Measurements from ENCODE around the gene NPAT.
A peak's percentile ranks its signal among the peaks of the same experiment; 100 is the strongest.
"Not testable (repeated sequence)": the region's sequence is repeated elsewhere in the genome, so short reads cannot be mapped to it uniquely, and the experiment has no call there.

The NPAT gene

GRCh38 chr11:108199446-108200321, 22.8 kb downstream of the NPAT start:
- H3K4me2 ChIP-seq, result peak overlapping the region in 7 of 11 experiments; percentile 14 to 72 (median 65); a peak in 12 of 22 replicates
- no peaks in the 10 kb centered on the region for H3K27me3 ChIP-seq
- H3K27ac ChIP-seq, result peak overlapping the region in 10 of 11 experiments; percentile 9 to 72 (median 46); a peak in 14 of 22 replicates
- peak overlapping the region in 3 of 11 experiments; percentile 9 to 49 (median 36); a peak in 4 of 22 replicates for H3K9ac ChIP-seq
- H3K9me3 ChIP-seq (replicated peaks in 1 of 11), result peaks cover 15 to 43% (median 27%) of the 10 kb centered on the region in 11 experiments
- H4K20me1 ChIP-seq, result peaks cover 0 to 38% (median 13%) of the 10 kb centered on the region in 11 experiments; a peak in 9 of 22 replicates
- TF ChIP-seq Cebpa-rat (IDR thresholded peaks at IDR 0.05), result peak in 1 of 11 experiments; percentile 30; a peak in 1 of 22 replicates
- H3K4me3 ChIP-seq, result no peak overlapping the region
- peaks cover 0 to 64% (median 22%) of the 10 kb centered on the region in 10 experiments; a peak in 13 of 20 replicates for H3K4me1 ChIP-seq
- H3K36me3 ChIP-seq, result peaks cover 53 to 100% (median 92%) of the 10 kb centered on the region in 11 experiments

DNA sequence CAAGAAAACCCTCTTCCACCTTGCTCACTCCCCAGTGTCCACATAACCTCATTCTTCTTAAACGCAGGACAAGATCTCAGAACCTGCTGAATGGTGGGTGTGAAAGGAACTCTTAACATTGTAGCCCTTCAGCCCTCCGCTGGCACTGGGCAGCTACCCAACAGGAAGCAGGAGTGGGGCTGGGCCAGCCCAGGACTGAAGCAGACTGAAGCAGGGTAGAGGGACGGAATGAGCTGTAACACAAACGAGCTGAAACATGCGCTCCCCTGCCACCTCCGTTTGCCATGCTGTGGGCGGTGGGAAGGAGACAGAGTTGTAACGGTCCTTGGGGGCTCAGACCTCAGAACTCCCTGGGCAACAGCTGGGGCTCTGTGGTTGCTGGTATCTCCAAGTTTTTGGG, 23.6 kb downstream of the NPAT start:
- Histone ChIP-seq H3K4me3 (no peak overlapping the region), H3K36me3 (peaks cover 53 to 100% (median 91%) of the 10 kb centered on the region in 11 experiments), H3K4me2 (peak overlapping the region in 5 of 11 experiments; percentile 60 to 72 (median 66); a peak in 9 of 22 replicates), H3K9ac (no peak overlapping the region; a peak in 1 of 22 replicates), H4K20me1 (peaks cover 0 to 38% (median 13%) of the 10 kb centered on the region in 11 experiments; a peak in 9 of 22 replicates), H3K9me3 (replicated peaks in 1 of 11) (peaks cover 6 to 34% (median 18%) of the 10 kb centered on the region in 11 experiments), H3K27ac (peak overlapping the region in 7 of 11 experiments; percentile 7 to 72 (median 57); a peak in 9 of 22 replicates), H3K27me3 (no peaks in the 10 kb centered on the region), H3K4me1 (peaks cover 0 to 60% (median 22%) of the 10 kb centered on the region in 10 experiments; a peak in 13 of 20 replicates)
- TF ChIP-seq Cebpa-rat (IDR thresholded peaks at IDR 0.05), result no peak

- Histone ChIP-seq H3K9ac (no peak overlapping the region), H3K4me2 (no peak overlapping the region), H3K9me3 (replicated peaks in 1 of 11) (peaks cover 0 to 20% (median 4%) of the 10 kb centered on the region in 11 experiments; a peak in 12 of 22 replicates), H4K20me1 (peaks cover 0 to 38% (median 13%) of the 10 kb centered on the region in 11 experiments; a peak in 9 of 22 replicates), H3K36me3 (peaks cover 66 to 100% (median 91%) of the 10 kb centered on the region in 11 experiments), H3K4me1 (peaks cover 0 to 48% (median 16%) of the 10 kb centered on the region in 10 experiments; a peak in 11 of 20 replicates), H3K27ac (no peak overlapping the region), H3K27me3 (no peaks in the 10 kb centered on the region), H3K4me3 (no peak overlapping the region)
- no peak for TF ChIP-seq Cebpa-rat (IDR thresholded peaks at IDR 0.05)
Observed at GRCh38 chr11:108197351-108197750, 25.1 kb downstream of the NPAT start.

DNA sequence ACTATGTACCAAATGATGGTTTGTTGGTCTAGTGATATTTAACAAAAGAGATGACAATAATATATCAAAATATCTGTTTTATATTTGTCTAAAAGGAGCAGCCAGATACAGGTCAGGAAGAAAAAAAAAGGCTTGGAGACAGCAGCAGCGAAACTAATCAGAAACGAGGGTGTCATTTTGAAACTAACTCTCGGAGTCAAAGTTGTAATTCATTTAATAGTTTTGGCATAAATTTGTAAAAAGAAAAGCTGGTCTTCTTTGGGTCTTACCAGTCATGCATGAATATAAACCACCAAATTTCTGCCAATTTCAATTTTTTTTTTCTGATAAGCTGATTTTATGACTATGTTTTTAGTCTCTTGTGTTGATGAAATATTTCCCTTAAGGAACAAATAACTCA, 25.5 kb downstream of the NPAT start:
- Histone ChIP-seq H3K9ac (no peak overlapping the region), H3K27ac (no peak overlapping the region), H3K4me3 (no peak overlapping the region), H3K27me3 (no peaks in the 10 kb centered on the region), H3K4me1 (peaks cover 0 to 43% (median 16%) of the 10 kb centered on the region in 10 experiments; a peak in 11 of 20 replicates), H3K4me2 (no peak overlapping the region), H3K9me3 (replicated peaks in 1 of 11) (peaks cover 0 to 15% (median 0%) of the 10 kb centered on the region in 11 experiments; a peak in 9 of 22 replicates), H3K36me3 (peaks cover 67 to 100% (median 91%) of the 10 kb centered on the region in 11 experiments), H4K20me1 (peaks cover 0 to 36% (median 13%) of the 10 kb centered on the region in 11 experiments; a peak in 9 of 22 replicates)
- no peak for TF ChIP-seq Cebpa-rat (IDR thresholded peaks at IDR 0.05)

GRCh38 chr11:108193725-108194124, 28.7 kb downstream of the NPAT start:
- 0 out of 22 replicates have a peak, but pooled peaks cover 0 to 4% (median 0%) of the 10 kb centered on the region in 11 experiments for H3K9me3 ChIP-seq (replicated peaks in 1 of 11)
- no peak overlapping the region for H3K4me3 ChIP-seq
- no peak for TF ChIP-seq Cebpa-rat (IDR thresholded peaks at IDR 0.05)
- H4K20me1 ChIP-seq, result peaks cover 0 to 8% (median 1%) of the 10 kb centered on the region in 11 experiments; a peak in 7 of 22 replicates
- H3K4me2 ChIP-seq, result no peak overlapping the region
- H3K9ac ChIP-seq, result no peak overlapping the region
- H3K27me3 ChIP-seq, result no peaks in the 10 kb centered on the region
- peaks cover 87 to 100% (median 94%) of the 10 kb centered on the region in 11 experiments for H3K36me3 ChIP-seq
- peaks cover 0 to 11% (median 0%) of the 10 kb centered on the region in 10 experiments; a peak in 7 of 20 replicates for H3K4me1 ChIP-seq
- no peak overlapping the region for H3K27ac ChIP-seq

- H3K36me3 ChIP-seq, result peaks cover 94 to 100% (median 98%) of the 10 kb centered on the region in 11 experiments
- no peak for TF ChIP-seq Cebpa-rat (IDR thresholded peaks at IDR 0.05)
- H3K27ac ChIP-seq, result no peak overlapping the region
- peaks cover 0 to 13% (median 0%) of the 10 kb centered on the region in 10 experiments; a peak in 4 of 20 replicates for H3K4me1 ChIP-seq
- H3K4me3 ChIP-seq, result no peak overlapping the region
- H3K9me3 ChIP-seq (replicated peaks in 1 of 11), result no peaks in the 10 kb centered on the region
- no peaks in the 10 kb centered on the region for H4K20me1 ChIP-seq
- no peak overlapping the region for H3K9ac ChIP-seq
- H3K4me2 ChIP-seq, result no peak overlapping the region
- no peaks in the 10 kb centered on the region for H3K27me3 ChIP-seq
Observed at GRCh38 chr11:108177570-108177969, 44.9 kb downstream of the NPAT start.

- Histone ChIP-seq H3K9me3 (replicated peaks in 1 of 11) (no peaks in the 10 kb centered on the region), H3K27ac (no peak overlapping the region), H4K20me1 (no peaks in the 10 kb centered on the region), H3K4me2 (no peak overlapping the region), H3K4me1 (peaks cover 16 to 24% (median 19%) of the 10 kb centered on the region in 10 experiments; a peak in 19 of 20 replicates), H3K4me3 (no peak overlapping the region), H3K36me3 (peaks cover 87 to 100% (median 97%) of the 10 kb centered on the region in 11 experiments), H3K27me3 (no peaks in the 10 kb centered on the region), H3K9ac (no peak overlapping the region)
- no peak for TF ChIP-seq Cebpa-rat (IDR thresholded peaks at IDR 0.05)
Observed at GRCh38 chr11:108170184-108170583, 52.3 kb downstream of the NPAT start.

DNA sequence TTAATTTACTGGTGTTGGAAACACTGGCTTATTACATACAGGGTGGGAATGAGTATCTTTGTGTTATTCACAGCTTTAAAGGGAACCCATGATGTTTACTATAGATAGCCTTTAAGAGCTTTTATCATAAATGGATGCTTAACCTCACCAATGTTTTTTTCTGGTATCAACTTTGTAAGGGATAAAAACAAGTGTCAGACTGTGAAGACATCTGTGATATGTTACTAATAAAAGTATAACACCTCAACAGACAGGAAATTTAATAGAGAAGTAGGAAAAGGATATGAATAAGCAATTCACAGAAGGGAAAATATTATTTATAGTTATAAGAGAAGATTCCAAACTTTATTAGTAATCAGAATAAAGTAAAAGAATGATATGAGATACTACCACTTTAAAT, 54.8 kb downstream of the NPAT start:
- no peak for TF ChIP-seq Cebpa-rat (IDR thresholded peaks at IDR 0.05)
- peaks cover 10 to 23% (median 18%) of the 10 kb centered on the region in 10 experiments; a peak in 18 of 20 replicates for H3K4me1 ChIP-seq
- H3K27ac ChIP-seq, result peak overlapping the region in 7 of 11 experiments; percentile 17 to 47 (median 32); a peak in 8 of 22 replicates
- no peak overlapping the region for H3K4me3 ChIP-seq
- no peaks in the 10 kb centered on the region for H3K27me3 ChIP-seq
- no peaks in the 10 kb centered on the region for H4K20me1 ChIP-seq
- H3K4me2 ChIP-seq, result peak overlapping the region in 10 of 11 experiments; percentile 16 to 50 (median 36); a peak in 13 of 22 replicates
- H3K36me3 ChIP-seq, result peaks cover 86 to 100% (median 97%) of the 10 kb centered on the region in 11 experiments
- no peaks in the 10 kb centered on the region for H3K9me3 ChIP-seq (replicated peaks in 1 of 11)
- no peak overlapping the region for H3K9ac ChIP-seq

- Histone ChIP-seq H3K36me3 (peaks cover 91 to 100% (median 97%) of the 10 kb centered on the region in 11 experiments), H3K4me1 (peaks cover 6 to 26% (median 14%) of the 10 kb centered on the region in 10 experiments; a peak in 18 of 20 replicates)
- not testable (repeated sequence) for H3K4me3 ChIP-seq; H3K27me3 ChIP-seq; H3K9me3 ChIP-seq (replicated peaks in 1 of 11); H3K4me2 ChIP-seq; H4K20me1 ChIP-seq; H3K27ac ChIP-seq; H3K9ac ChIP-seq
Observed at GRCh38 chr11:108162878-108163277, 59.6 kb downstream of the NPAT start.

All from BLaER1 treated with 17β-estradiol and CSF1 and Interleukin-3, amounts not matched to agents 10 nM and 100 nM (cell line).